NCI-H128 (cell line): ENCODE results near the gene HSPBAP1.

Source experiments
- DNase-seq: peaks from one replicate; lab custom pipeline; 2025; ENCODE audit not compliant: unreplicated experiment; lab: John Stamatoyannopoulos, UW

HSPBAP1 gene, protein sequence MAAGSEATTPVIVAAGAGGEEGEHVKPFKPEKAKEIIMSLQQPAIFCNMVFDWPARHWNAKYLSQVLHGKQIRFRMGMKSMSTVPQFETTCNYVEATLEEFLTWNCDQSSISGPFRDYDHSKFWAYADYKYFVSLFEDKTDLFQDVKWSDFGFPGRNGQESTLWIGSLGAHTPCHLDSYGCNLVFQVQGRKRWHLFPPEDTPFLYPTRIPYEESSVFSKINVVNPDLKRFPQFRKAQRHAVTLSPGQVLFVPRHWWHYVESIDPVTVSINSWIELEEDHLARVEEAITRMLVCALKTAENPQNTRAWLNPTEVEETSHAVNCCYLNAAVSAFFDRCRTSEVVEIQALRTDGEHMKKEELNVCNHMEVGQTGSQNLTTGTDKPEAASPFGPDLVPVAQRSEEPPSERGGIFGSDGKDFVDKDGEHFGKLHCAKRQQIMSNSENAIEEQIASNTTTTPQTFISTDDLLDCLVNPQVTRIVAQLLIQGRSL

DNA sequence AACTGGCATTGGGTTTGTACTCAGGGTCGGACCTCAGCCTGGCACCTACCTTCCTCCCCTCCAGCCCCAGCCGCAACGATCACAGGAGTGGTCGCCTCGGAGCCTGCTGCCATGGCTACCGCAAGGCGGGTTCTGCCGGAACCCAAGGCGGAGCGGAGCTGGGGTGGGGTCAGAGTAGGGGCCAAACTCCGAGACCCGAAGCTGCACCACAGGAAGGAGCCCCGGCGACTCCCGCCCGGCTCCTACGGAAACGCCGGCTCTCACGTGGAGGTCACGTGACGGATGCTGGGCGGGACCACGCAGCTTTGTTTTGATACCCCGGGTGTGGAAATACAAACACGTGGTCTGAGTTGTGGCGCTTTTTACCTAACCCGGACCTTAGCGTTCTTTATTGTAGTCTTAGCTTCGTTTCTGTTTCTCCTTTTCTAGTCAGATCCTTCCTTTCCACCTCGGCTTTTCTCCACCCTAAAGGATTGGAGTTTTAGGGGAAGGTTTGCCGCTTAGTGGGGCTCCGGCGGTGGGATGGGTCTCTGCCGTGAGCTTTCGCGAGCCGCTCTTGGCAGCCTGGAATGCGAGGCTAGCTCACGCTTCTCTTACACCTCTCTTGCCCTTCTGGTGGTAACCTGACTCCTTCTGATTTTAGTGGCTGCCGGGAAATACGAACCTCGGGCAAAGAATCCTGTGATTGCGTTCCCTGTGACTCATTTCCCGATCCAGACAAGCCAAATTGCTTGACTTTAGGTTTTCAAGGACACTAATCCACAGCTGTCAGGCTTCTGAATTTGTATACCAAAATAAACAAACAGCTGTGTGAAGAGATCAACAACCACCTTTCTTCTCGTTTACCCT is at the start of gene HSPBAP1:
HSPBAP1 (minus strand) TSS at position 264 of the 849 bp plus-strand sequence; CDS start at position 113, 151 bp downstream.
- DNase-seq, result no peak

DNA sequence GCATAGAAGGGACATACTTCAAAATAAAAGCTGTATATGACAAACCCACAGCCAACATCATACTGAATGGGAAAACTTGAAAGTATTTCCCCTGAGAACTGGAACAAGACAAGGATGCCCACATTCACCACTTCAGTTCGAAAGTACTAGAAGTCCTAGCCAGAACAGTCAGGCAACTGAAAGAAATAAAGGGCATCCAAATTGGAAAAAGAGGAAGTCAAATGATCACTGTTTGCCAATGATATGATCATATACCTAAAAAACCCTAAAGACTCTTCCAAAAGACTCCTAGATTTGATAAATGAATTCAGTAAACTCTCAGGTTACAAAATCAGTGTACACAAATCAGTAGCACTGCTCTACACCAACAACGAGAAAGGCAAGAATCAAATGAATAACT is 42.0 kb upstream of the HSPBAP1 start:
- DNase-seq, result no peak

GRCh38 chr3:122828281-122828680 is 34.6 kb upstream of the HSPBAP1 start:
- no peak for DNase-seq

- DNase-seq, result no peak
Observed at GRCh38 chr3:122826278-122826677, 32.6 kb upstream of the HSPBAP1 start.

DNA sequence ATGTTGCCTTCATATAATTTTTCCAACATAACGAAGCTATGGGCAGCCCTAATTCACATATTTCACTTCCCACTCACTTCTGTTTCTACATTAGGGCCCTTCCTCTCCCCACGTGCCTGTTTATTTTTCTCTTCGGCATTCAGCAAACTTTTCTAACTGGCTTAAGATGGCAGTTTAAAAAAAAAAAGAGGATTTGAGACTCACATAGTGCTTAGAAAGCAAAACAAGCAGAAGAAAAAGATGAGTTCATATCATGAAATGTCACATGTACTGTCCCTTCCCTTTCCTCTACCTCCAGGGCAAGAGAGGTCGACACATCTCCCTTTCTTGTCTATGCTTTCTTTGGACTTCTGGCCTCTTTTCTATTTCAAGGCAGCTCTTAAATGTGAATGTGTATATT is 31.8 kb upstream of the HSPBAP1 start:
- no peak for DNase-seq

GRCh38 chr3:122824465-122825381 is 31.1 kb upstream of the HSPBAP1 start:
- no peak for DNase-seq

DNA sequence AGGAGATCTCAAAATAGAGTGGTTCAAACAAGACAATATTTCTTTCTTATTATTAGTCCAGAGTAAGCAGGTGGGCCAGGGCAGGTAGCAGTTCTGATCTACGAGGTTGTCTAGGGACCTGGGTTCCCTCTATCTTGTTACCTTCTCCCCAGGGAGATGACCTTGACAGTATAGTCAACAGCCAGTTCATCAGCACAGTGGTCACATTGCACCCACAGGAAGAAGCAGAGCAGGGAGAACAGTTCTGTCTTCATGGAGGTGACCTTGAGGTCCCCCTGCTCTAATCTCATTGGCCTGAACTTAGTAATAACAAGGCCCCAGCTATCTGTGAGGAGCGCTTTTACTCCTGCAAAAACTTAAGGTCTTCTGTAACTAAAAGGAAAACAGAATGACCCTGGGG is 23.0 kb upstream of the HSPBAP1 start:
- DNase-seq, result no peak

DNA sequence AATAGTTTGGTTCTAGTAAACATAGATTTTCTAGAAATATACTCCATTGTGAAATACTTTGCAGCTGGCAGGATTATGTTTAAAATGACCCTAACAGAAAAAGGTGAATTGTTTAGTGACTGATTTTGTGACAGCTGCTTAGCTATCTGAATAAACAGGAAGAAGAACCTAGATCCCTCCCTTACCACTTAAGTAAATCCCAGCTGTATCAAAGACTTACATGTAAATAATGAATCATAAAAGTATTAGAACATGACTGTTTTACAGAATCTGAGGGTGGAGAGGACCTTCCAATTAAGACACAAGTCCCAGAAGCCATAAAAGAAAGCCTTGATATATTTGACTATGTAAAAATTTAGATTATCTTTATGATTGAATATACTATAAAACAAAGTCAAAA is 17.1 kb upstream of the HSPBAP1 start:
- no peak for DNase-seq

- DNase-seq, result no peak
Observed at GRCh38 chr3:122803977-122804376, 10.3 kb upstream of the HSPBAP1 start.

DNA sequence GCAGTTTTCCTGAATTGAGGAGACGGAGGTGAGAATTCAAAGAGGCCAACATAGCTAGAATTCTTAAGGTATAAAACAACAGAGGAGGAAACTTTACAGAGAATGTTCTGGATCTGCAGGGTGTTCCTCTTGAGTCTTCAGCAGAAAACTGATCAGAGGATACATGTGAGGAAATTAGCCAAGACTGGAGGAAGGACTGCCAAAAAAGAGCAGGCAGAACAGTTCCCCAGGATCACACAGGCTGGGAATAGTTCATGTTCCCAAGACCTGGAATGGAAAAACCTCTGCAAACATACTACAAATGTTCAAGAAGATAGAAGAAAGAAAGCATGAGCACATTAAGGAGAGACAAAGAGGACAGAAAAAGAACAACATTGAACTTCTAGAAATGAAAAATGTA is 8.7 kb upstream of the HSPBAP1 start:
- DNase-seq, result no peak

DNA sequence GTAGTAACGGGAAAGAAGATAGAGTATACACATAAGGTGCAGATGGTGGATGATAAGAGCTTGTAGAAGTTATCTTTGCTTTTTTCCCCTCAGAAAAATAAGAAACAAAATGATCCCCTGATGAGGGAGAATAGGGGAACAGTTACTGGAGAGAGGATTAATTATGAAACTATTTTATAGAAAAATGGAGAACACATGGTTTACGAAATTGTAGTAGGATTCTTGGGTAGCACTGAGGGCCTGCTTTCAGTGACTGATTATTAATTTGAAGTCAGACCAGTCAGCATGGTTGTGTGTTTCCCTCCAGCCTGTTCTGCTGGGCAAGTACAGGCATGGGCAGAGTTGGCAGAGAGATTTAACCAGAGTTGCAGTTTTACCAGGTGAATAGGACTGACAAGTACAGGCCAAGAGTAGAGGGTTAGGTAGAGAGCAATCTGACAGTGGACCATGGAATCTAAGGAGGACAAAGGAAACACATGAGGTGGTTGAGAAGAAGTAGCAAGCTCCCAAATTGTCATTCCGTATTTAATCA is 7.1 kb upstream of the HSPBAP1 start:
- DNase-seq, result no peak

GRCh38 chr3:122800031-122800430 is 6.4 kb upstream of the HSPBAP1 start:
- DNase-seq, result no peak

- DNase-seq, result no peak
Observed at GRCh38 chr3:122799322-122799721, 5.7 kb upstream of the HSPBAP1 start.

- no peak for DNase-seq
Observed at GRCh38 chr3:122797291-122797690, 3.7 kb upstream of the HSPBAP1 start.

GRCh38 chr3:122795674-122796195 is 2.1 kb upstream of the HSPBAP1 start:
- DNase-seq, result no peak

- no peak for DNase-seq
Observed at GRCh38 chr3:122794779-122795673, 1.4 kb upstream of the HSPBAP1 start, which contains the start of gene SLC49A4. SLC49A4 (plus strand) TSS chr3:122795069; CDS start chr3:122795193, 124 bp downstream.

- DNase-seq, result no peak
Observed at GRCh38 chr3:122794483-122794778, 800 bp upstream of the HSPBAP1 start.

GRCh38 chr3:122789585-122790273 is 3.9 kb downstream of the HSPBAP1 start:
- DNase-seq, result no peak

- DNase-seq, result no peak
Observed at GRCh38 chr3:122787872-122788271, 5.8 kb downstream of the HSPBAP1 start.
